Liver (tissue), 9 donors: Measurements from ENCODE around the gene P2RX5. TPM values are rescaled to one million over a fixed set of nuclear protein-coding genes. Genes with fewer than 3 reads are reported as not detected.

Experiments
- DNase-seq: peaks from one replicate; pipeline ENCODE4 v3.0.0-alpha.2; 2017; ENCODE audit warnings: low spot score
- H3K27ac ChIP-seq, 2 donors: one replicate each; pipeline ENCODE4 v1.7.0; 2013; ENCODE audit warnings: inconsistent platforms in 2 of 2, low read length in 2 of 2, control low read depth in 1 of 2, low read depth in 1 of 2, mild to moderate bottlenecking in 1 of 2
- H3K27me3 ChIP-seq, 4 donors: one replicate each; pipeline versions ENCODE4 v1.6.1 to v1.7.0; 2013; ENCODE audit warnings: low read length in 3 of 4, inconsistent platforms in 1 of 4, mild to moderate bottlenecking in 1 of 4, moderate library complexity in 1 of 4; ENCODE audit not compliant: control insufficient read depth in 4 of 4, insufficient read depth in 4 of 4
- H3K36me3 ChIP-seq, 4 donors: one replicate each; pipeline versions ENCODE4 v1.6.1 to v1.7.0; 2013; ENCODE audit warnings: low read length in 3 of 4, mild to moderate bottlenecking in 3 of 4, low read depth in 1 of 4, moderate library complexity in 1 of 4; ENCODE audit not compliant: control insufficient read depth in 4 of 4, insufficient read depth in 3 of 4
- H3K4me1 ChIP-seq, 4 donors: one replicate each; pipeline versions ENCODE4 v1.6.1 to v1.7.0; 2013; ENCODE audit warnings: low read length in 3 of 4, mild to moderate bottlenecking in 3 of 4, moderate library complexity in 1 of 4; ENCODE audit not compliant: control insufficient read depth in 4 of 4, insufficient read depth in 4 of 4
- H3K4me3 ChIP-seq, 3 donors: one replicate each; pipeline versions ENCODE4 v1.6.1 to v1.7.0; 2013; ENCODE audit warnings: low read length in 3 of 3, control low read depth in 1 of 3, low read depth in 1 of 3, mild to moderate bottlenecking in 1 of 3
- H3K9ac ChIP-seq, 2 donors: one replicate each; pipeline ENCODE4 v1.7.0; 2013; ENCODE audit warnings: low read length in 2 of 2, mild to moderate bottlenecking in 2 of 2, moderate library complexity in 2 of 2, control low read depth in 1 of 2, low read depth in 1 of 2
- H3K9me3 ChIP-seq, 4 donors: one replicate each; pipeline versions ENCODE4 v1.6.1 to v1.7.0; 2013; ENCODE audit warnings: low read length in 3 of 4; ENCODE audit not compliant: control insufficient read depth in 4 of 4
- CTCF ChIP-seq: fragments of 150-350 bp; IDR thresholded peaks from 2 replicates; pipeline ENCODE4 v1.5.1; 2017; ENCODE audit warnings: improper control_type of control experiment, low read depth, low read length; ENCODE audit not compliant: missing input control
- EGR1 ChIP-seq, 2 donors: IDR thresholded peaks; 2 replicates each; pipeline ENCODE4 v1.6.1; 2016 to 2018; ENCODE audit warnings: antibody characterized with exemption in 2 of 2, low read depth in 2 of 2
- HNF4A ChIP-seq, 2 donors: conservative IDR thresholded peaks; 2 replicates each; pipeline ENCODE4 v1.6.1; 2016; ENCODE audit warnings: antibody characterized with exemption in 2 of 2, mild to moderate bottlenecking in 2 of 2
- HNF4G ChIP-seq: IDR thresholded peaks from 2 replicates; pipeline ENCODE4 v1.6.1; 2016; ENCODE audit warnings: antibody characterized with exemption
- JUND ChIP-seq, 2 donors: IDR thresholded peaks; 2 replicates each; pipeline ENCODE4 v1.6.1; 2016; ENCODE audit warnings: antibody characterized with exemption in 2 of 2
- MAX ChIP-seq: IDR thresholded peaks from 2 replicates; pipeline ENCODE4 v1.6.1; 2016; ENCODE audit warnings: antibody characterized with exemption
- NR2F2 ChIP-seq: IDR thresholded peaks from 2 replicates; pipeline ENCODE4 v1.6.1; 2016; ENCODE audit warnings: antibody characterized with exemption
- TAF1 ChIP-seq: conservative IDR thresholded peaks from 2 replicates; pipeline ENCODE4 v1.6.1; 2016; ENCODE audit warnings: antibody characterized with exemption, mild to moderate bottlenecking
- YY1 ChIP-seq: IDR thresholded peaks from 2 replicates; pipeline ENCODE4 v1.6.1; 2016; ENCODE audit warnings: antibody characterized with exemption, mild to moderate bottlenecking
- WGBS: extraction: QIAGEN DNeasy Blood & Tissue Kit; methylation state at CpG from one replicate; pipeline ENCODE4 v1.1.7; 2013; 5-methylcytosine and 5-hydroxymethylcytosine counted together
- polyA plus RNA-seq, 2 donors: library from polyadenylated mRNA; stranded (reverse) in 1 of 2; unstranded in 1 of 2; fragments of 200-250 nt in 1 of 2; fragments of >200 nt in 1 of 2; fragmentation: Nextera tagmentation in 1 of 2; extraction: Ambion mirVana in 1 of 2; gene quantifications; one replicate each; pipeline versions ENCODE4 v1.2.1 to v1.2.3, GENCODE V29; 2013 to 2015
- total RNA-seq, 2 donors: library from RNA; depleted of rRNA; stranded (reverse); fragments of >200 nt; gene quantifications; one replicate each; pipeline ENCODE4 v1.2.3, GENCODE V29; 2014
- TF ChIP-seq, protein P1 (sequence below): IDR thresholded peaks from 2 replicates; pipeline ENCODE4 v1.6.1; 2016; ENCODE audit warnings: antibody characterized with exemption
- TF ChIP-seq, protein P2 (sequence below): IDR thresholded peaks from 2 replicates; pipeline ENCODE4 v1.6.1; 2016; ENCODE audit warnings: antibody characterized with exemption
- TF ChIP-seq, protein P3 (sequence below): IDR thresholded peaks from 2 replicates; pipeline ENCODE4 v1.6.1; 2016; ENCODE audit warnings: antibody characterized with exemption, mild to moderate bottlenecking
- donor health status: healthy.
- donor health status: healthy.
- donor health status: healthy.
- donor health status: healthy.
- donor health status: healthy.

The P2RX5 gene
- total and polyA plus RNA-seq, 4 donors: 0.31 to 1.8 (median 1.1) TPM

DNA sequence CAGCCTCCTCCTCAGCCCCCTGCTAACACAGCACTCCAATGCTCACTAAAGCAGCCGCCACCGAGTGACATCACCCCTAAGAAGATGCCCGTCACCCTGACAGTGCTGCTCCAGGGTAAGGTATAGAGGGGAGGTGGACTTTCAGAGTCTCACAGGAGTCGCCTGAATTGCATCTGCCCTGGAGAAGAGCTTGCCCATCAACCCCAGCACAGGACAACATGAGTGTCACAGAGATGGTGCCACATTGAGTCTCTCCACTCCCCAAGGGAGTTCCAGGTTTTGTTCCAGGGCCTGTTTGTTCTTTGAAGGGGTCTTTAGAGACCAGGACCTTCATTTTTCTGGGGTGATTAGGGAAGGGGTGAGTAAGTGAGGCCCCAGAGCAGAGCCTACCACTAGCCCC, 2.2 kb upstream of the P2RX5 start:
- no peaks in the 10 kb centered on the region for H3K36me3 ChIP-seq
- DNase-seq: no peak
- H3K27me3 ChIP-seq: no peaks in the 10 kb centered on the region

More for the DNA sequence above, 2.2 kb upstream of the P2RX5 start:
- Histone ChIP-seq H3K9me3 (peaks cover 0 to 10% (median 5%) of the 10 kb centered on the region in 4 donors), H3K4me3 (no peak overlapping the region), H3K9ac (no peak overlapping the region), H3K4me1 (peaks cover 4 to 10% (median 10%) of the 10 kb centered on the region in 4 donors), H3K27ac (no peak overlapping the region)
- WGBS: 82% methylated on average over 4 of the region's 4 CpGs
- TF ChIP-seq, protein P1, sequence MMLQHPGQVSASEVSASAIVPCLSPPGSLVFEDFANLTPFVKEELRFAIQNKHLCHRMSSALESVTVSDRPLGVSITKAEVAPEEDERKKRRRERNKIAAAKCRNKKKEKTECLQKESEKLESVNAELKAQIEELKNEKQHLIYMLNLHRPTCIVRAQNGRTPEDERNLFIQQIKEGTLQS: no peak
- TF ChIP-seq EGR1 (IDR thresholded peaks at IDR 0.05; ENCODE audit: low read depth in 2 of 2) (no peak), YY1 (no peak), NR2F2 (no peak), HNF4G (no peak), MAX (no peak), TAF1 (no peak), HNF4A (conservative IDR thresholded peaks at IDR 0.05) (no peak), JUND (IDR thresholded peaks at IDR 0.05) (no peak), CTCF (no peak)
- TF ChIP-seq, protein P2, sequence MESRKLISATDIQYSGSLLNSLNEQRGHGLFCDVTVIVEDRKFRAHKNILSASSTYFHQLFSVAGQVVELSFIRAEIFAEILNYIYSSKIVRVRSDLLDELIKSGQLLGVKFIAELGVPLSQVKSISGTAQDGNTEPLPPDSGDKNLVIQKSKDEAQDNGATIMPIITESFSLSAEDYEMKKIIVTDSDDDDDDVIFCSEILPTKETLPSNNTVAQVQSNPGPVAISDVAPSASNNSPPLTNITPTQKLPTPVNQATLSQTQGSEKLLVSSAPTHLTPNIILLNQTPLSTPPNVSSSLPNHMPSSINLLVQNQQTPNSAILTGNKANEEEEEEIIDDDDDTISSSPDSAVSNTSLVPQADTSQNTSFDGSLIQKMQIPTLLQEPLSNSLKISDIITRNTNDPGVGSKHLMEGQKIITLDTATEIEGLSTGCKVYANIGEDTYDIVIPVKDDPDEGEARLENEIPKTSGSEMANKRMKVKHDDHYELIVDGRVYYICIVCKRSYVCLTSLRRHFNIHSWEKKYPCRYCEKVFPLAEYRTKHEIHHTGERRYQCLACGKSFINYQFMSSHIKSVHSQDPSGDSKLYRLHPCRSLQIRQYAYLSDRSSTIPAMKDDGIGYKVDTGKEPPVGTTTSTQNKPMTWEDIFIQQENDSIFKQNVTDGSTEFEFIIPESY: no peak
- TF ChIP-seq, protein P3, sequence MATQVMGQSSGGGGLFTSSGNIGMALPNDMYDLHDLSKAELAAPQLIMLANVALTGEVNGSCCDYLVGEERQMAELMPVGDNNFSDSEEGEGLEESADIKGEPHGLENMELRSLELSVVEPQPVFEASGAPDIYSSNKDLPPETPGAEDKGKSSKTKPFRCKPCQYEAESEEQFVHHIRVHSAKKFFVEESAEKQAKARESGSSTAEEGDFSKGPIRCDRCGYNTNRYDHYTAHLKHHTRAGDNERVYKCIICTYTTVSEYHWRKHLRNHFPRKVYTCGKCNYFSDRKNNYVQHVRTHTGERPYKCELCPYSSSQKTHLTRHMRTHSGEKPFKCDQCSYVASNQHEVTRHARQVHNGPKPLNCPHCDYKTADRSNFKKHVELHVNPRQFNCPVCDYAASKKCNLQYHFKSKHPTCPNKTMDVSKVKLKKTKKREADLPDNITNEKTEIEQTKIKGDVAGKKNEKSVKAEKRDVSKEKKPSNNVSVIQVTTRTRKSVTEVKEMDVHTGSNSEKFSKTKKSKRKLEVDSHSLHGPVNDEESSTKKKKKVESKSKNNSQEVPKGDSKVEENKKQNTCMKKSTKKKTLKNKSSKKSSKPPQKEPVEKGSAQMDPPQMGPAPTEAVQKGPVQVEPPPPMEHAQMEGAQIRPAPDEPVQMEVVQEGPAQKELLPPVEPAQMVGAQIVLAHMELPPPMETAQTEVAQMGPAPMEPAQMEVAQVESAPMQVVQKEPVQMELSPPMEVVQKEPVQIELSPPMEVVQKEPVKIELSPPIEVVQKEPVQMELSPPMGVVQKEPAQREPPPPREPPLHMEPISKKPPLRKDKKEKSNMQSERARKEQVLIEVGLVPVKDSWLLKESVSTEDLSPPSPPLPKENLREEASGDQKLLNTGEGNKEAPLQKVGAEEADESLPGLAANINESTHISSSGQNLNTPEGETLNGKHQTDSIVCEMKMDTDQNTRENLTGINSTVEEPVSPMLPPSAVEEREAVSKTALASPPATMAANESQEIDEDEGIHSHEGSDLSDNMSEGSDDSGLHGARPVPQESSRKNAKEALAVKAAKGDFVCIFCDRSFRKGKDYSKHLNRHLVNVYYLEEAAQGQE: no peak
